NCI-H2227 (cell line): ENCODE measurements around the gene ESPNL.

Experiments used
- DNase-seq: peaks from one replicate; lab custom pipeline; 2025; ENCODE audit not compliant: unreplicated experiment; lab: John Stamatoyannopoulos, UW

Gene ESPNL

DNA sequence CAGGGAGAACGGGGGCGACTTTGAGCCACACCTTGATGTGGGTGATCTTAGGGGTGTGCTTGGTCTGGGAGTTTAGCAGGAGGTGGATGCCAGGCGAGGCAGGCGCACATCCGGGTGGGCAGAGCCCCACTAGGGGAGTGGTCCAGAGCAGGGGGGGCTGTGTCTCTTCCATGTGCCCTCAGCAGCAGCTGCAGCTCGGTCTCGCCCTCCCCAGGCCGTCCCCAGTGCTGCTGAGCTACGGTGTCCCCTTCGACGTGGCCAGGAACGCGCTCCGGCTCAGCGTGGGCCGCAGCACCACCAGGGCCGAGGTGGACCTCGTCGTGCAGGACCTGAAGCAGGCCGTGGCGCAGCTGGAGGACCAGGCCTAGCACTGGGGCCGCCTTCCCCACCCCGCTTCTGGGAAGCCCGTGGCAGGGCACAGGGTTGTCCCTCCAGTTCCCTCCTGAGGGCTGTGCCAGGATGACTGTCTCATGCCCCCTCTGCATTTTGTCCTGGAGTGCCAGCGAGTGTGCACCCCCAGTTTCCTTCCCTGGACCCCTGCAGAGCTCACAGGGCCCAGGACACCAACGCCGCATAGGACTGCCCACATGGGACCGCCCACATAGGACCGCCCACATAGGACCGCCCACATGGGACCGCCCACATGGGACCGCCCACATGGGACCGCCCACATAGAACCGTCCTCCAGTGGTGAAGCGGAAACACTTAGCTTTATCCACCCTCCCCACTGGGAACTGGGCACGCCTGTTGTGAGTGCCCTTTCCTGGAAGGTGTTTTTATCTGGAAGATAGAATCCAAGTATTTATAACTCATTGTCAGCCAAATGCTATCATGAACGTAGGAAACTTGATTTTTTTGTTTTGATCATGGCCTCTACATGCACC is 1.9 kb upstream of the ESPNL start:
- peak; percentile 43 for DNase-seq

DNA sequence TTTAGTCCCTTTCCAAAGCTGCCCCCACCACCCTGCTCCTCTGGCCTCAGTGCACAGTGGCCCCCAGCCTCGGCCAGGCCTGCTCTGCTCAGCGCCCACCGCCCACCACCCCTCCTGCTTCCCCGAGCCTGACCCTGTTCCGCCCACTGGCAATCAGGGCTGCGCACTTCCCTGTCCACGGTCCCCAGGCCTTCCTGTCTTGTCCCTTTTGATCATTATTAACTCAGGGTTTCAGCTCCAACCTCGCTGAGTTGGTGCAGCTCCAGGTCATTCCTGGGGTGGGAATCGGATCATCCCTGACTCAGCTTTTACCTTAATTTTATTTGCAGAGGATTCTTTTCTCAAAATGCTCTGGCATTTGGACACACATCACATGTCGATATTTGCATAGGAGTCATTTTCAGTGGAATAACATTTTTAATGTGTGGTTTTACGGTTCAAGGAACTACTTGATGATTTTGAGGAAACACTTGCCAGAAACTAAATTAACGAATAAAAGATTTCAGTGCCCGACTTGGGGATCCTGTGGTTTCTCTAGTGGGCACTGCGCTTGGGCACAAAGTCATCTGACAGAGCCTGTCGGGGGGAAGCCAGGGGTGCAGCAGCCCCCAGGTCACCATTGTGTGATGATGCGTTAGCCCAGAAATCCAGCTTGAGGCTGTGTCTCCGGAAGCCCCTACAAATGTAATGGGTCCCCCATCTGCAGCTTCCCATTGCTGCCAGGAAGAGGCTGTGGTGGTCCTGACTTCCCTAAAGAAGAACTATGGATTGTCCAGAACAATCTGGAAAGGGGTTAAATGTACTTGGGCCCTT is 1.0 kb upstream of the ESPNL start:
- no peak for DNase-seq

DNA sequence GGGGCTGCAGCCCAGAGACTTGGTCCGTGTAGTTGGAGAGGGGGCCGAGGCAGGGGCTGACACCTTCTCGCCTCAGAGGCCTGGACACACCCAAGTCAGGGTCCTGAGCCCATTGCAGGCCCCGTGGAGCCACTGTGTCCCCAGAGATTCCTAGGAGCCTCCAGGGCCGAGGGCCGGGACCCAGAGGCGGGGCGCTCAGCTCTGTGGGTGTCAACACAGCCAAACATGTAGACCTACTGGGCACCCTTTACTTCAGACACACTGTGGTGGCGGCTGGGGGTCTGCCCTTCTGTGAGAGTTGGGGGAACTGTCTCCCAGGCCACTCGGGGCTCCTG is 459 bp upstream of the ESPNL start:
- DNase-seq, result no peak

DNA sequence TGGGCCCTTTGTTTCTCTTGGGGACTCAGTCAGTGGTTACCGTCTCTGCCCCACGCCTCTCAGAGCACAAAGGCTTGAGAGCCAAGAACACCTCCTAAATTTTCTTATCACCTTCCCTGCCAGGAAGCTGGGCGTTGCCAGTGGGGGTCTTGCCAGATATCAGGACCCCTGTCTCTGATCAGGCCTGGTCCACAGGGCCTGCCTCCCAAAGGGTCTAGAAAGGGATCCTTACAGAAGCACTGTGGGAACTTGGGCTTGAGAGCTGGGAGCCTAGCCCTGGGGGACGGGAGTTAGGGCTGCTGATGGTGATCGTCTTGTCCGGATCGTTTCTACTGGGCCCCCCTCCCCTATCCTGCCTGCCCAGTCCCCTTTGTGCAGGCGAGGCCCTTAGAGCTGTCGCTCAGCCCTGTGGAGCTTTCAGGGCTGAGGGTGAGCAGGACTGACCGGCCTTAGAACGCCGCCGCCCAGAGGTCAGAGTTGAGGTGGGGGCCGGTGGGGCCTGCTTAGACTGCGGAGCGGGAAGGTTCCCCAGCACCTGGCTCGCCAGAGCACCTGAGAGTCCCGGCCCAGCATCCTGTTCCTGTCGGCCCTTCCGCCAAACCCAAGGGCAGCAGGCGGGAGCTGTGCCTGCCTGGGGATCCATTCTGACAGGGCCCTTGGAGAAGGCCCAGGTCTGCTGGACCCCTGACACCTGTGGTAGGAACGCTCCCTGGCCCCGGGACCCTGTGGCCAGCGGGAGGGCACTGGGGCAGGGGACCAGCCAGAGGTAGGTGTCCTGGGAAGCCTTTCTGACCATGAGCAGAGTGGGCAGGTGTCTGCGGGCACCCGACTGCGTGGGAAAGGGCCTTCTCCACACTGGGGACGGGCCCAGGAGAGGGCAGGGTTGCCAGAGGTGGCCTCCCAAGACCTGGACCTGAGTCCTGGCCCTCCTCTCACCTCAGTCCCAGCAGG is 956 bp downstream of the ESPNL start:
- DNase-seq, result no peak

DNA sequence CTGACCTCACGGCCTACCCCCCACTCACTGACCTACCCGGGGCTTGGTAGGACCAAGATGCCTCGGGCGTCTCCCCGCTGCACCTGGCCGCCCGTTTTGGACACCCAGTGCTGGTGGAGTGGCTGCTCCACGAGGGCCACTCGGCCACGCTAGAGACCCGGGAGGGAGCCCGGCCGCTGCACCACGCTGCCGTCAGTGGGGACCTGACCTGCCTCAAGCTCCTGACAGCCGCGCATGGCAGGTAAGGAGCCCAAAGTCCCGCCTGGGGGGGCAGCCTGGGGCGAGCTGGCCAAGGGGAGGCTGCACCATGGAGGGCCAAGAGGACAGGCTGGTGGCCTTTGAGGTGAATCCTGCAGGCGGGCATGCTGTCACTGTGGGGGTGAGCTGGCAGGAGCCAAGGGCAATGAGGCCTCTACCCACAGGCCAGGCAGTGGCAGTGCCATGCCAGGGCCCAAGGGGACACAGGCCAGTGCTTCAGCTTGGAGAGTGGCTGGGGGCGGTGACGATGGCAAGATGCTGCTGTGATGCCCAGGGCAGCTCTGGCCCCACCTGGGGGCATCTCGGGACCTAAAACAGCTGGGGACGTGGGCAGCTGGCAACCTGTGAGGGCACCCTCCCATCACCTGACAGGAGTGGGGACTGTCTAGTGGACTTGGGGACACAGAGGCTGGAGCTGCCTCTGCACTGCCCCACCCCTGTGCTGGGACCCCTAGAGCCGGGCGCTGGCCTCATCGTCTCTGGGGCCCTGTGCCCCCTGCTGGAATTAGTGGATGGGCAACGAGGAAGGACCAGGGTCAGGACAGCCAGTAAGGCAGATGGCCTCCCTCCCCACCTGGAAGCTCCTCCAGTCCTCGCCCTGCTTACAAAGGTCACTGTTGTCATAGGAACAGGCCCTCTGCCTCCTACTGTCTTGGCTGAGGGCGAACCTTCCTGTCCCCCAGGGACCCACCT is 2.0 kb downstream of the ESPNL start:
- DNase-seq, result no peak

DNA sequence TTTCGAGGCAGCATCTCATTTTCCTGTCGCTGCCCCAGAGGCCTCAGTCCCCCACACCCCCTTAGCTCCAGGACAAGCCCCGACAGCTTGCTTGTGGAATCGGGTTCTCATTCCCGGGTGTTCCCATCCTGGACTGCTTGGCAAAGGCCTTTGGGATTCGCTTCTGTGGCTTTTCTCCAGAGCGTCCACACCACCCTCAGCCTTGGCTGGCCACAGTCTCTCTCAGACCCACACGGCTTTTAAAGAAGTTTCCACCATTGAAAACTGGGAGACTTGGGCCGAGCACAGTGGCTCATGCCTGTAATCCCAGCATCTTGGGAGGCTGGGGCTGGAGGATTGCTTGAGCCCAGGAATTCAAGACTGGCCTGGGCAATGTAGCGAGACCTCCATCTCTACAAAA is 2.7 kb downstream of the ESPNL start:
- DNase-seq, result no peak

DNA sequence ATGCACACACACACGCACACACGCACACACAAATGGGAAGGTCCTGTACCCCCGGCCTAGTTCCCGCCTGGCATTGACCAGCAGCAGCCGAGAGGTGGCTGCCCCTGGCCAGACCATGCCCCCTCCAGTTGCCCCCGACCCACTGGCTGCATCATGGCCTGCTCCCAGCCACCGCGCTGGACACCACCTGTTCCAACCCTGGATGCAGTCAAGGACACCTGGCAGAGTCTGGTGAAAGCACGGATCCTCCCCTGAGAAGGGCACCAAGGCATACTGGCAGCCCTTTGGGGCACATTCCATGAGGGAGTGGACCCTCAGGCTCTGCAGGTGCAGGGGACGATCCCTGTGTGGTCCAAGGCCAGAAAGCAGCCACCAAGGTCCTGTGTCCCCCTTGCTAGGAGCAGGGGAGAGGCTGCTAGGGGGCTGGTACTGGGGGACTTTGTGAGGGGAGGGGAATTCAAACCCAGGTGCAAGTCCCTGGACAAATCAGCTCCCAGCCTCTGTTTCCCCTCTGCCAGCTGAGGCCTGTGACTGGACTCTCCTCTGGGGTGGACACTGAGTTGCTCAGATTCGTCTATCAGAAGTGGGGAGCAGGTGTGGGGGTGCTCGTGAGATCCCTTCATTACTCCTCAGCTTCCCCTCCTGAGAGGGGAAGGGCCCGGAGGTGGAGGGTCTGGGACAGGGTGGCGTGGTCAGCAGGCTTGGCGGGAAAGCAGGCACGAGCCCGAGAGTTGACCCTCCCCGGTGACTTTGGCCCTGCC is 3.5 kb downstream of the ESPNL start:
- no peak for DNase-seq

DNA sequence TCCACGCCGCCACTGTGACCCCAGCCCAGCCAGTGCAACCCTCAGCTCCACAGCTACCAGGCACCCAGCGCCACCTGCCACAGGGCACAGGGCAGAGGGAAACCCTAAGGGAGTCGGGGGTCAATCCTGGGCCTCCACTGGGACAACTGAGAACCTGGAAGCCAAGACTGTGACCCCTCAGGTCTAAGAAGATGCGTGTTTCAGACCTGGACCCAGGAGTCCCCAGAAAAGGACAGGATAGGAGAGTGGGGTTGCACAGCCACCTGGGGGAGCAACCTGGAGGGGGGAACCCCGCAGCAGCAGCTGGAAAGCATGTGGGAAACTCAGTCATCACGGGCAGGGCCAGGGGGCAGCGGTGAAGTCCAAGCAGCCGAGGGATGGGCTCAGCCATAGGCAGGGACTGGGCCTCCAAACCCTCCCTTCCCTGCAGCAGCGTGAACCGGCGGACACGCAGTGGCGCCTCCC is 4.1 kb downstream of the ESPNL start:
- DNase-seq, result no peak

DNA sequence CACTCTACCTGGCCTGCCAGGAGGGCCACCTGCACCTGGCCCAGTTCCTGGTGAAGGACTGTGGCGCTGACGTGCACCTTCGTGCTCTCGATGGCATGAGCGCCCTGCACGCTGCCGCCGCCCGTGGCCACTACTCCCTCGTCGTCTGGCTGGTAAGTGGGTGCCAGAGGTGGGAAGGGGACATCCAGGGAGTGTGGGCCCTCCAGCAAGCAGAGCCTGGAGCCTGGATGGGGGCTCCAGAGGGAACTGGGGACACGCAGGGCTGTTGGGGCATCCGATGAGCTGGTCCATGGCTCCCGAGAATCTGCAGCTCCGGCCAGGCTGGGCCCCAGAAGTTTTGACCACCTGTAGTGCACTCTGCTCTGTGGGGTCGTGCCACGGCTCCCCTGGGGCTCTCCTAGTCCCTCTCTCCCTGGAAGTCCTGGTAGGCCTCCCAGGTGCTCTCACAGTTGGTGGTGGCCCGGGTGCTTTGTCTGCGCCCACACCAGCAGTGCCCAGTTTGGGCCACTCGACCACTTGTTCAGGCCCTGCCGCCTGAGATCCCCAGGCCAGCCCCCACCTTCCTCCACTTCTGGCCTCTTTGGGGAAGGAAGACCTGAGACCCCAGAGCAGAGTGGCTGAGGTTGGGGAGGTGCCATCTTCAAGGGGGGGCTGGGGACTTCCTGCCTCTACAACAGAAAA is 4.7 kb downstream of the ESPNL start:
- no peak for DNase-seq

DNA sequence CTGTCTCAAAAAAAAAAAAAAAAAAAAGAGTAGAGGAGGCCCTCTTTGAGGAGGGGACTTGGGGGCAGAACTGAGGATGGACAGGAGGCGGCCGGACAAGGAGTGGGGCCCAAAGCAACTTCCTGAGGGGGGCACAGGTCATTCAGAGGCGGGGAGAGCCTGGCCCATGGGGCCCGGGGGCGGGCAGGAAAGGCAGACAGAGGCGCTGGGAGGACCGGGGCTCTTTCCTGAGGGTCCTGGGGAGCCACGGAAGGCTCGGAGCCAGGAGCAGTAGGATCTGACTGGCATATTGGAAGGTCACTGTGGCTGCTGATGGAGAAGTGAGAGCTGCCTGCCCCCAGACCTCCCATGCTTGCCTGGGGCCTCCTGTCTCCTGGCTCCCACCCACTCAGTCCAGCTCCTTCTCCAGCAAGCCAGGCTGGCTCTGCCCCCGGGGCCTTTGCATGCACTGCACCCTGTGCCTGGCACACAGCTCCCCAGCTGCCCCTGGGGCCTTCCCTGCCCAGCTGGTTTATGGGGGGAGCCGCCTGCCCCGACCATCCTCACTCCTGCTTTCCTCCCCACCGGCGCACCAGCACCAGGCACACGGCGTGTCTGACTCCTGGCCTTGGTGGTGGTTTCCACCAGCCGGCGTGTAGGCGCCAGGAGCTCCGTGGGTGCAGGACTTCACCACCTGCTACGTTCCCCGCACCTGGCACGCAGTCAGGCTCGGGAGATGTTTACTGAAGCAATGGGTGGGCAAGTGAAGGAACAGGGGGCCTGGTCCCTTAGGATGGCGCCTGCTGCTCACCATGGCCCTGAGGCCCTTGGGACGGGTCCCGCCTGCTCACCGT is 5.6 kb downstream of the ESPNL start:
- DNase-seq, result no peak

DNA sequence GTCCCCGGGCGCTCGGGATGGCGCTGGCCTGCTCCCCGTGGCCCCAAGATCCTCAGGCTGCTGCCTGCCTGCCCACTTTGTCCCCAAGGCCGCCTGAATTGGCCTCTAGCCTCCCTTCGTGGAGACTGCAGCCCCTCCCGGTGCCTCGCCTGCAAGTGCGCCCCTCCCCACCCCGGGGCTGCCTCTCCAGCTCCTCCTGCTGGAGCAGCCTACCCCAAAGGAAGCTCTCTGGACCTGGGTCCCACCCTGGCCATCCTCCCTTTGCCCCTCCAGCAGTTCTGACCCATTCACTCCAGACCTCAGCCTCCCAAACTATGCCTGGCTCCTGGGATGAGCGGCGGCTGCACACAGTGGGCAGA is 6.2 kb downstream of the ESPNL start:
- DNase-seq, result no peak

DNA sequence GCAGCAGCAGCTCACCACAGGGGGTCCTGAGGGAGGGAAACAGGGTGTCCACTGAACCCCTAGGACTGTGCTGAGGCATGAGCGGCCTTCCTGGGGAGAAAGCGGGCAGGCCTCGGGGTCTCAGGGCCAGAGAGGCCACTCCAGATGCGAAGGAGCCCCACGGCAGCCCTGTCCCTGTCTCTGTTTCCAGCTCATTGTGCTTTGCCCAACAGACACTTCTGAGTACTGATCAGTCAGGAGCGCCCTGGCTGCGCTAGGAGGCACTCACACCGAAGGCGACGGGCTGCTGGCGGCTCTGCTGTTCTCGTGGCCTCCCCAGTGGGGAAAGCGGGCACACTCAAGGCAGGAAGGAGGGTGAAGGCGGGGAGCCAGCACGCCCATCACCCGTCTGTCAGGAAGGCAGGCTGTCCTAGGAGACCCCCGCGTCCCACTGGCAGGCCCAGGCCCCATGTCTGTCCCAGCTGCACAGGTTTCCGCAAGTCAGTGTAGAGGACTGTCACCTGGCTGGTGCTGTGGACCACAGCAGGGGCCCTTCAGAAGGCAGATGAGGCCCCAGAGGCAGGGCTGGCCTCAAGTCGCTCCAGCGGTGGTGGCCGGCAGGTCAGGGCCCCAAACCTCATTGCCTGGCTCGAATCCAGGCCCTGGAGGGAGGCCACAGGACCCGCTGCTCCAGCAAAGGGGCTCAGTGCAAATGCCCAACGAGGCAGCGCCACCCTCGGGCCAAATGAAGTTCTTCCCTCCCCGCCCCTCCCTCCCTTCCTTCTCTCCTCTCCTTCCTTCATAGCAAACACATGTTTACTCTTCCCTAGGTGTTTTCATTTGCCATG is 6.8 kb downstream of the ESPNL start:
- no peak for DNase-seq

DNA sequence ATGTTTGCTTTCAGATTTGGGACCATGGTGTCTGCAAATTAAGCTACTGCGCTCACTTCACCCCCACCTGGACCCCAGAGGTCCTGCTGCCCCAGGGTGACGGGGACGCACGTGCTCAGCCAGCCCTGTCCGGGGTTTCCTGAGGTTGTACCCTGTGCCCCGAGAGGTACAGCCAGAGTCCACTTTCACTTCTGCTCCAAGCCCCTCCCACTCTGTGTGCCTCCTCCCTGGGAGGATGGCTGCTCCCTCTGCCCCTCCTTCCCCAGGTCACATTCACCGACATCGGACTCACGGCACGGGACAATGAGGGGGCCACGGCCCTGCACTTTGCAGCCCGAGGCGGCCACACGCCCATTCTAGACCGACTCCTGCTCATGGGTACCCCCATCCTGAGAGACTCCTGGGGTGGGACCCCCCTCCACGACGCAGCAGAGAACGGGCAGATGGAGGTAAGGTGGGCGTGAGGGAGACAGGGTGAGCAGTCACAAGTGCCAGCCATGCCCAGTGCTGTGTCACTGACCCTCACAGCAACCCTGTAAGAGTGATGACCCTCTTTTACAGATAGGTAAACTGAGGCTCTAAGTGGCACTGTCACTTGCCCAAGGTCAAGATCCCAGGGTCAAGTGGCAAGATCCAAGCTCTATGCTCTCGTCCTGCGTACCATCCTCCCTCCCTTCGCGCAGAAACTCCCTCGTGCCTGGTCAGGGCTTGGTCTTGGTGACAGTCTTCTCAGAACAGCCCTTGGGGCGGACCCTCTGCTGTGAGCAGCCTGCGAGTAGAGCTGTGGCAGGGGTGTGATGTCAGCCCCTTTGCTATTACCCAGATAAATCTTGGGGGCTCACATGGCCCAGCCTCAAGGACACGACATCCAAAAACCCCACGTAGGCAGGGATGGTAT is 7.6 kb downstream of the ESPNL start:
- DNase-seq, result no peak

DNA sequence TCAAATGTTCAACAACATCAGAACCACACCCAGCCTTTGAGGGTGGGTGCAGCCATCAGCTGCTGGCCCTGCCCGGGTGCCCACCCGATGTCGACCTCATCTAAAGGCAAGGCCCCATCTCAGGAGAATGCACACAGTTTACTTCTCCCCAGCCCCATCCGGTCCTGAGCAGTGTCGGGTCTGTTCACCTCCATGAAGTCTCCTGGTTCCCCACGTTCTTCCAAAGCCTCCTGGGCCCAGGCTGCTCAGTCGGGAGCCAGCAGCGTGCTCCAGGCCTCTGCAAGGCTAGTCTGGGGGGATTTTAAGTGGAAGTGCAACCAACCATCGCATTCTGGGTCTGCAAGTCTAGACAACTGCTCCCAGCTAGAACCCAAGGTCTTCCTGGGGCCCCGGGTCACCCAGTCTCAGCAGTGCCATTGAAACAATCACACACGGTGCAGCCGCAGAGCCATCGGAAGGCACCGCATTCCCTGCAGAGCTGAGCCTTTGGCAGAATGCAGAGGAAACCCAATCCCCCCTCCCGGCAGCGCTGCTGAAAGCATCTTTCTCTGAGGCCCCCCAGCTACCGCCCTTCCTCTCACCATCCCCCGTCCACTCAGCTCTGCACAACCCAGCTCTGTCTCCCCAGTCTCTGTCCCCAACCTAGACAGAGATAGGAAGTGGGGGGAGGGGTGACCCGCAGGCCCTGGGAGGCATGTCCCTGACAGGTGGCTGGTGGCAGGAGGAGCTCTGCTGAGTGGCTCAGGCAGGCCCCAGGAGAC is 8.5 kb downstream of the ESPNL start:
- DNase-seq, result no peak

DNA sequence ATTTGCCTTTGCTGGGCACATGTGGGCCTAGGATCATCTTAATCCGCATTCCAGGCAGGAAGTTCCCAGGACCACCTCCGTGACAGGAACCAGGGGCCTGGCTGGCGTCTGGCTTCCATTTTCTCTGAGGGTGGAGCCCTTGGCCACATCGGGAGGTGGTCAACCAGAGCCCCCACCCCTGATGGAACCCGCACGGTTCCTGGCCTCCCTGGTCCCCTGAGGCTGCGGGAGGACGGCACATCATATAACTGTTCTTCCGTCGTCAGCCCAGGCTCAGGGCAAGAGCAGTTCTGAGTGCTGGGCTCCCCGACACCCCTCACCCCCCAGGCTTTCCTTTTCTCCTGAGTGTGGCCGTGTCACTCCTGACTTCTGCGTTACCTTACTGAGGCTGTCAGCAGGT is 13.5 kb downstream of the ESPNL start:
- DNase-seq, result no peak
